Activated CD4-positive, alpha-beta T cell treated with anti-CD3 and anti-CD28 coated beads, Interleukin-10, Interleukin-2, amounts not matched to agents 100 ng/mL and 50 ng/mL, durations not matched to agents 16 hours and 8 hours (primary cell): ENCODE data around the gene SUPT20H.

Experiments
- DNase-seq: peaks from one replicate; pipeline ENCODE4 v3.0.0-alpha.2; 2020

The SUPT20H gene

DNA sequence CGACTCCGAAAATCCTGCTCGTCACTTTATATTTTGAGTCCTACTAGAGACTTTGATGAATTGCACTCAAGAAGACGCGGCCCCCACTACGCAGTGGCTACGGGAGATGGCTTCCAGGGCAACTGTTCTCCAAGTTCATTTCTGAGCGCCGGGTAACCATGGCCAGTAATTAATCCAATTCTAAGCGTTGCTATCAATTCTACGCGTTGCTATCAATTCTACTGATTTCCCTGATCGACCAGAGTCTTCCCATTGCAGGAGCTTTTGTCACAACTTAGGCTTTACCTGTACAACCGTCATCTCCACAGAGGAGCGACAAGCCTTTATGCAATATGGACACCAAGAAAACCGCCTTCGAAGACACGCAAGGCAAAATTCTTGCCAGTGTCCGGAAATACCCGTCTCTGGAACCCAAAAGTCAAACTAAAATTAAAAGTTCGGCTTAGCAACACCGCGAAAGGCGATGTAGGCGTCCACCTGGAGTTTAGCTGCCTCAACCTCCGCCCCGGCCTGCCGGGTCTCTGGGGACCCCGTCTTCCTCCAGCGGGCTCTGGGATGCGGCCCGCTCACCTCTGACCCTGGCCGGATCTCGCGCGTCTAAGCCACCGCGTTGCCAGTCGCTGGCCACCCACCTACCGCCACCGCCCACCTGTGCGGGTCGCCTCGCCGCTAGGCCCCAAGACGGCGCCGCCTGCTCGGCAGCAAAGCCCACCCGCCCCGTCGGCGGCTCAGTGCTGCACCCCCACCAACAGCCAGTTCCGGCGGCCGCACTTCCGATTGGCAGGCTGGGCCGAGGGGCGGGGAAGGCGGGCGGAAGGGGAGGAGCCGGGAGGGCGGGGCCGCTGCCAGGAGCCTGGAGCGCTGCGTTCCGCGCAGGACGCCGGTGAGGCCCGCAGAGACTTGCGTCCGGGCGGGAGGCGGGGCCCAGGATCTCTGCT lies at the start of gene SUPT20H:
SUPT20H (minus strand) TSS at position 779 of the 938 bp plus-strand sequence. CDS start 8,198 bp downstream, outside the sequence.
- DNase-seq = peak; percentile 96

DNA sequence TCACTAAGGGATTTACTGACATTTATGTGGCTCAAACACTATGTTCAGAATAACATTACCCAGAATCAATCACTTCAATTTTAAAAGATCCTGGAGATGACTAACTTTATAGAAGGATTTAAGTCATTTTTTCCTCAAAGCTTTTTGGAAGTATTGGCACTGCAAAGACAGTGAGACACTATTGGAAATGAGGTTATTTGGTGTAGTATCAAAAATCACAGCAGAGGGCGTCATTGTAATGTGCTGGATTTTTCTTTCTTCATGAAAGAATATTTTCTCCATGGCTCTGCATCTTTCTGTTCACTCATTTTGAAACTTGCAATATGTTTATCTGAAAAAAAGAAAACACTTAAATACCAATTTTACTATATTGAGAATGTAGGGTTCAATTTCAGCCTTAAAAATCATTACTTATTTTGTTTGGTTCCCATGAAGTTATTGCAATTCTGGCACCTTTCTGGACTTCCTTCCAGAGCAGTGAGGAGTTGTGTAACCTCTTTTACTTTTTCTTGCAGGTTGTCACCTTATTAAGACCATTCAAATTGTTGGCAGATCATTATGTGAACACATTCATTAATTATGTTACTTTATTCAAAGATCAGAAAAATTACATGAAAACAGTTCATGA lies 49.7 kb upstream of the SUPT20H start:
- peak; percentile 17 for DNase-seq

DNA sequence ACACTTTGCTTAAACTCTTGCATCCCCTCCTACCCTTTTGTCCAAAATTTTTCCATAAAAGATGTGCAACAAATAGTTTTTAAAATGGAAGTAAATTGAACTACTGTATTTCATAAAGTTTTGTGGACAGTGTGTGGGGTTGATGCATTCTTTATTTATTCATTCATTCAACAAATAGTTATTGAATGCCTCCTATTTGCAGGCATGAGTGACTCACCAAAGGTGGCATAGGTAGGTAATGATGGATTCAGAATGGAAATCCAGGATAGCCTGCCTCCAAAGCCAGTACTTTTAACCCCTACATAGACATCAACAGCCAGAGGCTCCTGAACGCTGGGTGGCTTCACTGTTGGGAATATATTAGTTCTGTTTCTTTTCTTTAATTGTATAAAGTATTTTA lies 48.4 kb upstream of the SUPT20H start:
- DNase-seq = no peak

DNA sequence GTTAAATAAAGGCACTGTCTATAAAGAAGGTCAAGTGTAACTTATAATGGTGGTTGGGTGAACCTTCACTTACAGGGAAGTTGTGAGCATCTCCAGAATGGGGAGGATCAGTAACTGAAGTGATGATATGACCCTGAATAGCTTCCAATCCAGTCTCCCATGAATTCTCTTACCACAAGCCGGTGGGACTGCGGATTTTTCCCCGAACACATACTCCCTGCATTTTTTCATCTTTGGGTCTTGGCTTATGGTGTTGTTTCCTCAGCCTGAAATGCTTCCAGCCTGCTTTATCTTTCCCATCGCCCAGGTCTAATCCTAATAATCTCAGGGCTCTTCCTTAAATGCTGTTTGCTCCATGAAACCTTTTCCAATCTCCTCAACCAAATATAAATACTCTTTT lies 48.0 kb upstream of the SUPT20H start:
- DNase-seq = no peak

DNA sequence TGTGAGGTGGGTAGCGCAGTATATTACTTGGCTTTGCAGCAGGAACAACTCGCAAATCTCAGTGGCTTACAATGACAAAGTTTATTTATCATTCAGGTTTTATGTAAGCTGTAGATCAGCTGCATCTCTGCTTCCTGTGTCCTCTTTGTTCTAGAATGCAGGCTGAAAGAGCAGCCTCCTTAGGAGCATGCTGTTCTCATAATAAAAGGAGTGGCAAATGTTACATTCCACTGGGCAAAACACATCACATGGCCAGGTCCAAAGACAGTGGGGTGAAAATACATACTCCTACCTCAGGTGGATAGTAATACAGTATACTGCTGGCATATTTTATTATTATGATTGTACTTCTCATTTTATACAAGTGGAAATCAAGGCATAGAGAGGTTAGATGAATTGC lies 47.2 kb upstream of the SUPT20H start:
- DNase-seq = no peak

DNA sequence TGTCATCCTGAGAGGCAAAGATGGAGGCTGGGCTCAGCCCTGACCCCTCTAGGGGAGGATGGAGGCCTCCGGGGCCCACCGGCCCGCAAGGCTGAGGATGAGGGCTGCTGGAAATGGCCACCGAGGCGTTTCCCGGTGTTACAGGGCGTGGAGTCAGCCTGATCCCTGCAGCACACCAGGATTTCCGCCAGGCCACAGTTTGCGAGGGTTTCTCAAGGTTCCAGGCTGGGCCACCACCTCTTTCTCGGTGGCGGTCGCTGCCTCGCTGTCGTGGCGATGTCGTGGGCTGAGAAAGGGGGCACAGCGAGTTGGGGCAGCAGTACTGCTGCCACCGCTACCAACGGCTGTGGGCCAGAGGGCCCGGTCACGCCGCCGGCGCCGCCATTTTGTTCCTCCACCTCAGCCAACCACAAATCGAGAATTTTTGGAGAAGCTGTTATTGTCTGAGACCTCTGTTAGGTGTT lies 45.8 kb upstream of the SUPT20H start, which contains the start of gene CSNK1A1L:
CSNK1A1L (minus strand) TSS at position 414 of the 464 bp plus-strand sequence; CDS start at position 6, 408 bp downstream.
- no peak for DNase-seq

DNA sequence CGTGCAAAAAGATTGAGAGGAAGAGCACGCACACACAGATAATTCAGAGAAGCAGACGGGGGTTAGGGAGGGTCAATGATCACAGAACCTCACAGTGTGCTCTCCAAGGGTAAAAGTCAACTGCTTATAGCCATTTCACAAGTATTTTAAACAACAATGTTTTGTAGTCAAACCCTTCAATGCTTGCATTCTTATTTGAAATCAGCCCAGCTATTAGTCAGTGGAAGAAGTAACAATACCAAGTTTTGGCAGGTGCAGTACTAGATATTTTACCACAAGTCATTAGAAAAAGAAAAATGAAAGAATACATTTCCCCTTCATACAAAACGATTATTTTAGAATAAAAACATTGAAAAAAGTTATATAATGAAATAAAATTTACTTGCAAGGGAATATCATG lies 43.4 kb upstream of the SUPT20H start:
- no peak for DNase-seq

DNA sequence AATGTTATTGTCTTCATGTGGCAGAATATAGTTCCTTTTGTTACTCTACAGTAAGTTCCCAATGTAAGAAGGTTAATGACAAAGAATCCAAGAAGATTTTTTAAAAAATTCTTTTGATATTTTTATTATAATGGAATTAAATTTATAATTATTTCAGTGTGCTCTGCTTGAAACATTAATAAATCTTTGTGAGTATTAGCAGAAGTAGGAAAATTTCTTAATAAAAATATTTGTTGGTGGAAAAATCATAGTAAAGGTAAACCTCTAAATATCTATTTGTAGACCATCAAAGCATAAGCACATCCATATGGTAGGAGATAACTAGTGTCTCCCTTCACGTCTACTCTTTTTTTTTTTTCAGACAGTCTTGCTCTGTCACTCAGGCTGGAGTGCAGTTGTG lies 41.7 kb upstream of the SUPT20H start:
- DNase-seq = no peak

DNA sequence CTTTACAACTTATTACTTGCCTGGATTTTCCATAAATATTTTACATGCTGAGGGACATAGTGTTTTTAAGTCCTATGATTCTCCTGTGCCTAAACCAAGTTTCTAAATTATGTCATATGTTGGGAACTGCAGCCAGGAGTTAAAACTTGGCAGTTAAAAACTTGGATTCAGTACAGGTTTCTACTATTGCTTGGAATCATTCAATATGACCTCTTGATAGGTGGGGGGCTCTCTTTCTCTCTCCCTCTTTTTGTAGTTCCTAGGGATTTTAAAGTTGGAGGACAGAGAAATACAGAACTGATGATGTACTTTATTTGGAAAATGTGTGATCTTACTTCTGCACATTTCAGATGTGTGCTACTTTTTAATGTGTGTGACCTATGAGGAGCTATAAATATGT lies 41.2 kb upstream of the SUPT20H start:
- DNase-seq = no peak

DNA sequence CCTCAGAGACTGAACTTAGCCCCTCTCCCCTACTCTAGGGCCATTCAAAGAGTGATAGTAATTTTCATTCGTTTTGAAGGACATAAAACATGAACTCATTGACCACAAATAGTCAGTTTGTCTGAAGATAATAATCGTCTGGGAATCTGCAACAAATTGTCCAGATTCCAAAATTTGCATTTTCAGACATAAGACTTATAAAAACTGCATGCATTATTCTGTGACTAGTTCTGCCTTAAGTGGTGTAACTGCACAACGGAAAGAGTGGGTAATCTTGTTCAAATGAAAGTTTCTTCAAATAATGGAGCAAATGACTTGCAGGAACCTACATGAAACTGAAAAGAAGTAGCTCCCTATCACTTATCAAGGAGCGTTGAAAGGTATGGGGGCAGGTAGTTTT lies 37.6 kb upstream of the SUPT20H start:
- no peak for DNase-seq

DNA sequence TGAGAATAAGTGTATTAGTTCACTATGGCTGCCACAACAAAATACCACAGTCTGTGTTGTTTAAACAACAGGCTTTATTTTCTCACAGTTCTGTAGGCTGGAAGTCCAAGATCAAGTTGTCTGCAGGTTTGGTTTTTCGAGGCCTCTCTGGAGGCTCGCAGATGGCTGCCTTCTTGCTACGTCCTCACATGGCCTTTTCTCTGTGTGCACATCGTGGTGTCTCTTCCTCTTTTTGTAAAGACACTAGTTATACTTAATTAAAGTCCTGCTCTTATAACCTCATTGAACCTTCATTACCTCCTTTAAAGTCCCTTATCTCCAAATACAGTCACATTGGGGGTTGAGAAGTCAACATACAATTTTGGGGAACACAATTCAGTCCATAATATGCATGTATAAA lies 35.4 kb upstream of the SUPT20H start:
- DNase-seq = no peak

DNA sequence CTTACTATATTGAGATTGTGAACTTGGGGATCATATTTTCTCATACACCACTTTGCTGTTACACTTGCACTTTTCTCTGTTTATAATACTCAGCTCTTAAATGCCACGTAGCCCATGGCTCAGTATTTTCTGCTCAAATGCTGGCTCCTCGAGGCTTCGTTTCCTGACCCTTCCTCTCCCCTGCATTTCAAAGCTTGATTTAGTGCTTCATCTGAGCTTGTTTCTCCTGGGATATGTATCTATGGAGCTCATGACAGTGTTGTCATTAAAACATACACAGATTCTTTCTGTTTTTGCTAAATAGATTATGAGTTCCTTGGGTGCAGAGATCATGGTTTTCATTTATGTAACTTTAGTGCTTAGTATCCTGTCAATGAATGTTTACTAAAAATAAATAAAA lies 34.6 kb upstream of the SUPT20H start:
- no peak for DNase-seq

DNA sequence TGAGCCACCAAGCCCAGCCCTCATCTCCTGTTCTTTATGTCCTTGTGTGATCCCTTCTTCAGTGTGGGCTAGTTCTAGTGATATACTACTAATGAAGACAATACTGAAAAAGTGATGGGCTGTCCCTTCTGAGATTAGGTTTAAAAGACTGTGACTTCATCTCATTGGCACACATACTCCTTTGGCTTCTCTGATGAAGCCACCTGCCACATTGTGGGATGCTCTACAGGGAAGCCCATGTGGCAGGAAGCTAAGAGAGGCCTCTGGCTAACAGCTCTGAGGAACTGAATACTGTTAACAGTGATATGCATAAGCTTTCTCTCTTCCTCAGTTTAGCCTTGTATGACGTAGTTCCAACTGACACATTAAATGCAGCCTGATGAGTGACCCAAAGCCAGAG lies 32.3 kb upstream of the SUPT20H start:
- no peak for DNase-seq

DNA sequence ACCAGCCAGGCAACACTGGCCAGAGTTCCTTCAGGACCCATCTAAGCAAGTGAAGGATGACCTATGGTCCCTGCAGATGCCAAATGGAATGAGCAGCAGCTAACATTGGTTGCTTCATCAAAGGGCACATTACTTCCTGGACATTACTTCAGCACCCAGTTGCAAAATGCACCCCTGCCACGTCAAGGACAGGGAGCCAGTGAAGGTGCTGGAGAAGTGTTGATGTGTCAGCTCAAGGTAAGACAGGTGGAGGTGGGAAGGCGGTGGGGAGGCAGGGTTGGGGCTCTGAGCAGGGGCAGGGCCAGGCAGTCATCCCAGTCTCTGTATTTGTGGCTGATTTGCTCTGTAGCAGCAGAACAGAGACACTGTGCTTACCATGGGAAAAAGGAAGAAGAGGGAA lies 31.4 kb upstream of the SUPT20H start:
- no peak for DNase-seq

DNA sequence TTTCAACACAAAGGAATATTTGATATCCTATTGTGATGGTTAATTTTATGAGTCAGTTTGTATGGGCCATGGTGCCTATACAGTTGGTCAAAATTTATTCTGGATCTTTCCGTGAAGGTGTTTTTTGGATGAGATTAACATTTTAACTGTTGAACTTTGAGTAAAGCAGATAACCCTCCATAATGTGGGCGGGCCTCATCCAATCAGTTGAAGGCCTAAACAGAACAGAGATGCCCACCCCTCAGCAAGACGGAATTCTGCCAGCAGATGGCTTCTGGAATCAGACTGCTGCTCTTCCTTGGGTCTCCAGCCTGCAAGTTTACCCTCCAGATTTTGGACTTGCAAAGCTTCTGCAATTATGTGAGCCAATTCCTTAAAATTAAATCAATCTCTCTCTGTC lies 30.0 kb upstream of the SUPT20H start:
- DNase-seq = no peak

DNA sequence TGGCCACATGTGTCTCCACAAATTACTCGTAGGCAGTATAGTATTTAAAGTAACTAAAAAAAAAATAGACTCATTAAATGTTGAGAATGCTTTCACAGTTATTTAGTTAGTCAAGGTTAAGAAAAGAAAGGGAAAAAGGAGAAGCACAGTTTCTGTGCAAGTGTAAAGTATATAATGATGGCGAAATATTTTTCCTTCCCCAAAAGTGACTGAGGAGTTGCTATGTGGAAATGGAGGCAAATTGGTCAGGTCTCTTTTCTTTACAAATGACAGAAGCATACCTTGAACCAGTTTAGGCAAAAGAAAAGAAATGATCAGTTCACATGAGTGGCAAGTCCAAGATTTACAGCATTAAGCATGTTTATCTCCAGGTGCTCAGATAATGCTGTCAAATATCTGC lies 28.0 kb upstream of the SUPT20H start:
- no peak for DNase-seq

DNA sequence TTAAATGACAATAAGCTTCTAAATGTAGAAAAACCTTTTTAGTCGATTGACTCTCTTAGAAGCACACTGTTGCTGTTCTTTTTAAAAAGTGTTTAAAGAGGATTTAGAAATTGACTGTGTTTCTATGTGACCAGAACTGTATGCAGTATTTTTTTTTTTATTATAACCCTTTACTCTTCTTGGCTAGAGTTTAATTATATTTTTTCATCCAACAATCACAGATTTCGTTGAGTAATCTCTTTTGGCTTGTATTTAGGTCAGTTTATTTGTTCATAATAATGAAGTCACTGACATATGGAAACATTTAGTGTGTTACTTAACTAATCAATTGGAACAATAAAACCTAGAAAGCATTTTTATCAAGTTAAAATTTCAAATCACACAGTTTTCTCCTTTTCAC lies 26.1 kb upstream of the SUPT20H start:
- no peak for DNase-seq

DNA sequence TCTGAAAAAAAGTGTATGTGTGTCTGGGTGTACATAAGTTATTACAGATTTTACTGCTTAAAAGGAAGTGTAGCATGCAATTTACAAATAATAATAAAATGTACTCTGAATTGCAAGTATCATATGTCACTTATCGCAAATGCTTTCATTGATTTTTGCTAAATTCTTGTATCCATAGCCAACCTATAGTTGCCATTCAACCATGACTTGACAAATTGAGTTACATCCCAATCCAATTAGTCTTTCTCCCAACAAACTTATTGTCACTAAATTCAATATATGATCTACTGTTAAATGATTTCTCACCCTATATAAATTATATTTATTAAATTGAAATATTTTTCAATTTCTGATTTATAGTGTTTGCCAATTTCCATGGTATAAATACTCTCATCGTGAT lies 17.3 kb upstream of the SUPT20H start:
- DNase-seq = no peak

DNA sequence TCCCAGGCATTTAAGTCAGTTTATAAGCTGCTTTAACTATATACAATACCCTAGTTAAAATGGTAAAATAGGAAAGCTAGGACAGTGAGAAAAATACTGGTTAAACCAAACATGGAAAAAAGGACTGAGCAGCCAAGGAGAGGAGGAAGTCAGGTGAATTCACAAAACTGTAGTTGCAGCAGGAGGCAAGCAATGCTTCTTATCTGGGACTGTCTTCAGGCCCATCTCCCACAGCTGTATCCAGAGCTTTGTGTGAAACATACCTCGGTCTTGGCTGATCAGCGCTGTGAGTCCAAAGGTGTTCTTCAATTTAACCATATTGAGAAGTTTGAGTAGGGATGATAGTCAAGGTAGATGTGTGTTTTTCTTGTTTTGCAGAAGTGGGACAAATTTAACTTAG lies 15.7 kb upstream of the SUPT20H start:
- no peak for DNase-seq

DNA sequence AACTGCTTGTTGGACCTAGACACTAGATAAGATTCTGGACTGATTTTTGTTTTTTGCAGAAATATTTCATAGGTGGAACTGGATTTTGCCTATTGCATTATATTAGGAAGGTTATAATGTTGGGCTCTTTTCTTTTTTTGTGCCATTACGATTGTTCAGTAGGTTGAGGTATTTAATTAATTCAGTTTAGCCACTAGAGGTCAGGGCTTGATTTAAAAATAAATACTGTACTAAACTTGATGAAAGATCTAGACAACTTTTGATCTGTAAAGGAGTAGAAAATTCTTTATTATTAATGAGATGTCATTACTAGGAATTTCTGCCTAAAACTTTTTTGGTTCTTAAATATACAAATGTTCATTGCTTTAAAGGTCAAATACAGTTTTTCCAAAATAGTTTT lies 15.2 kb upstream of the SUPT20H start:
- DNase-seq = no peak

DNA sequence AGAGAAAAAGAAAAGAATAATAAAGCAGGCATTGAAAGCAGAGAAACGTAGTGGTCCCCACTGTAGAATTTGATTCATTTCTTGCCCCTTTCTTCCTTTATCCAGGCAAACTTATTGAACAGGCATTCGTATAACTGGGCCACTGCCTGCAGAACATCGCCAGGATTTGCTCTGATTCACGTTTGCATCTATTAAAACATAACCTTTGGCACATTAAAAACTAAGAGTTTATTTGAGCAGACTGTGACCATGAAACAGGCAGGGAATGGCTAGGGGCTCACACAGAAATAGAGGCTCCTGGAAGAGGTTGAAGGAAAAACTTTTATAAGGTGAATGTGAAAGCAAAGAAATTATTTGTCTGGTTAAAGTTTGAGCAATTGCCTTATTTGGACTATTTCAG lies 12.5 kb upstream of the SUPT20H start:
- DNase-seq = no peak

DNA sequence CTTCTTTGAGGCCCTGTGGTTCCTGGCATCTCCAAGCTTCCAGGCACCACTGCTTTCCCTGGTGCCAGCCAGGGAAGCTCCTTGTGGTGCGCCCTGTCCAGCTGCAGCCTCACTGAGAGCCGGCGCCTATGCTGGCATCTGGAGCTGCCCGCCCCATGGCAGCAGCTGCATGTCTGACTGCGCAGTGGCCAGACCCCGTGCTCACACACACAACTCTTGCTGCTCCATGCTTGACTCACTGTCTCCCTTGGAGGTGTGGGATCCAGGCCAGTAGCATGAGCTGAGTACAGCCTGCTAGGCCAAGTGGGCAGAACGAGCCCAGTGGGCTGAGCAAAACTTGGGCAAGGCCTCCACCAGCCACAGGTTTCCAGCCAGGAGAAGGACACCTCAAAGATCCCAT lies 11.5 kb upstream of the SUPT20H start:
- DNase-seq = no peak

DNA sequence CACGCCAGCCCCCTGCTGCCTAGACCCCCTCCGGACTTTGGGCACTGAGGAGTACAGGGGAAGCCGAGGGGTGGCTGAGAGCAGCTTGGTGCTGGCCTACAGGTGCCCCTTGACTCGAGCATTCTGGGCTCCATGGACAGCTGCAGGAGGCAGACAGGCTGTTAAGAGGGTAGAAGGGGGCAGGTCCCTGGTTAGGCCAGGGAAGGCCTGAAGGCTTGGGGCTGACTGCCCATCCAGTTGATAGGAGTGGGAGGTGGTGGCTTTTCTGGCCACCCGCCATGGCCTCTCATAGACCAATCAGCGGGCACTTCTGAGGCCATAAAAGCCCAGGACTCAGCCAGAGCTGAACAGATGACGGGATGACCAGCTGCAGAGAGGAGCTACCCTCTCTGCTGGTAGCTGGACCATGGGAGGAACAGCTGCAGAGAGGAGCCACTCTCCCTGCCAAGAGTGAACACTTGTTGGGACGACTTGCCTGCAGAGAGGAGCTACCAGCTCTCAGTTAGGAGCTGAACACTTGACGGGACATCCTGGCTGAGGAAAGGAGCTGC lies 10.7 kb upstream of the SUPT20H start:
- DNase-seq = no peak

DNA sequence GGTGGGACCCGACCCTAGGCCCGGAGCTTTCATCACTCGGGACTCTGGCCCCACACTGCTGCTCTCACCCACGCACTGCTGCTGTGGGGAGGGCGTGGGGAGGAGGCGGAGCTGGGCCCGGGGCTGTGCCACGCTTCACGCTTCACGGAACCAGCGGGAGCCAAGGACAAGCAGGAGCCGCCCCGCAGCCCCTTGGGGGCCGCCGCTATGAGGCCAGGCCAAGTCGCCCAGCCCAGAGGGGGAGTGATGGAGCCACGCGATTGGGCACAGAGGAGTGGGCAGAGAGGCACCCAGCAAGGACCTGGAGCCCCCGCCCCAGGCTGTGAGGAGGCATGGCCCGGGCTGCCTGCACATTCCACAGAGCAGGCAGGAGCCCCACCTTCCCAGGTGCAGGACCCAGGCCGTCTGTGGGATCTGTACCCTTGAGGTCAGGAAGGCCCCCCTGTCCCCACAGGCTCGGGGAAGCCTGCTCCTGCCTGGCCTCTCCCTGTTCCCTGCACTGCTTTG lies 10.2 kb upstream of the SUPT20H start:
- no peak for DNase-seq
